GDM1 (cell line): ENCODE data around the gene CDON.

Source experiments
- DNase-seq: peaks from one replicate; lab custom pipeline; 2025; lab: John Stamatoyannopoulos, UW

CDON gene

GRCh38 chr11:126083829-126084607, 21.4 kb upstream of the CDON start:
- no peak for DNase-seq

GRCh38 chr11:126082251-126083109, 19.8 kb upstream of the CDON start:
- DNase-seq, result no peak

GRCh38 chr11:126081915-126082250, 19.2 kb upstream of the CDON start:
- DNase-seq, result no peak

GRCh38 chr11:126080161-126080941, 17.7 kb upstream of the CDON start:
- DNase-seq, result no peak

- DNase-seq, result no peak
These were observed 17.0 kb upstream of the CDON start for GRCh38 chr11:126079621-126080124.

GRCh38 chr11:126076641-126077040, 14.0 kb upstream of the CDON start:
- no peak for DNase-seq

GRCh38 chr11:126072801-126073594, 10.3 kb upstream of the CDON start:
- no peak for DNase-seq

GRCh38 chr11:126072141-126072741, 9.6 kb upstream of the CDON start:
- DNase-seq, result no peak

GRCh38 chr11:126063507-126063852, 814 bp upstream of the CDON start:
- DNase-seq, result no peak

GRCh38 chr11:126061707-126062678, 673 bp downstream of the CDON start:
- DNase-seq, result no peak

- DNase-seq, result no peak
These were observed 1.9 kb downstream of the CDON start for GRCh38 chr11:126060757-126061171.

- DNase-seq, result no peak
These were observed 3.4 kb downstream of the CDON start for GRCh38 chr11:126059238-126059781.

GRCh38 chr11:126058105-126058874, 4.4 kb downstream of the CDON start:
- no peak for DNase-seq

GRCh38 chr11:126054882-126055281, 7.8 kb downstream of the CDON start:
- no peak for DNase-seq

- DNase-seq, result no peak
These were observed 8.3 kb downstream of the CDON start for GRCh38 chr11:126054408-126054807.

- DNase-seq, result no peak
These were observed 9.0 kb downstream of the CDON start for GRCh38 chr11:126053415-126054286.

- no peak for DNase-seq
These were observed 11.5 kb downstream of the CDON start for GRCh38 chr11:126051117-126051516.

- DNase-seq, result no peak
These were observed 13.5 kb downstream of the CDON start for GRCh38 chr11:126049159-126049558.
